H1 (cell line): ENCODE measurements around the gene TNIK. TPM values are rescaled to one million over a fixed set of nuclear protein-coding genes. Genes with fewer than 3 reads are reported as not detected.

Experiments used
- CTCF ChIA-PET: fragments of 300-600 bp; sonication (Branson Sonifier 250); formaldehyde crosslinking; loops from one replicate; lab custom pipeline; 2021; ENCODE audit not compliant: partially characterized antibody; lab: Charles Lee
- POLR2A ChIA-PET: fragments of 300-600 bp; sonication (Branson Sonifier 250); formaldehyde crosslinking; loops from one replicate; lab custom pipeline; 2021; ENCODE audit warnings: inconsistent platforms; ENCODE audit not compliant: partially characterized antibody; lab: Charles Lee
- DNase-seq, 2 experiments: peaks; one replicate each; pipeline versions ENCODE4 v3.0.0 to v3.0.0-alpha.2; 2010 to 2022; ENCODE audit warnings: low spot score in 2 of 2, low read depth in 1 of 2, mixed read lengths in 1 of 2
- FAIRE-seq: peaks from 2 replicates; lab custom pipeline; 2011; peaks lifted over from hg19 to GRCh38; lab: Jason Lieb, UNC
- H2AFZ ChIP-seq: 2 replicates; pipeline ENCODE4 v1.8.1; 2012; ENCODE audit warnings: low read length, inconsistent platforms
- H2AK5ac ChIP-seq: 2 replicates; pipeline ENCODE4 v1.6.1; 2013; ENCODE audit warnings: low read depth, low read length
- H2BK120ac ChIP-seq: replicated peaks from 2 replicates; pipeline ENCODE3; 2013; ENCODE audit warnings: low read depth, low read length, inconsistent platforms
- H2BK12ac ChIP-seq: 2 replicates; pipeline ENCODE4 v1.6.1; 2013; ENCODE audit warnings: low read depth, low read length
- H2BK15ac ChIP-seq: 2 replicates; pipeline ENCODE4 v1.6.1; 2013; ENCODE audit warnings: low read length
- H2BK20ac ChIP-seq: 2 replicates; pipeline ENCODE4 v1.6.1; 2013; ENCODE audit warnings: low read length
- H2BK5ac ChIP-seq: 2 replicates; pipeline ENCODE4 v1.6.1; 2013; ENCODE audit warnings: low read depth, low read length
- H3K14ac ChIP-seq: 2 replicates; pipeline ENCODE4 v1.6.1; 2013; ENCODE audit warnings: inconsistent platforms; ENCODE audit not compliant: insufficient read length
- H3K18ac ChIP-seq: 2 replicates; pipeline ENCODE4 v1.6.1; 2013; ENCODE audit warnings: low read length; ENCODE audit errors: extremely low read depth
- H3K23ac ChIP-seq: 2 replicates; pipeline ENCODE4 v1.6.1; 2013; ENCODE audit warnings: inconsistent platforms; ENCODE audit not compliant: insufficient read length
- H3K23me2 ChIP-seq: 2 replicates; pipeline ENCODE4 v1.6.1; 2013; ENCODE audit warnings: low read depth, low read length
- H3K27ac ChIP-seq: 2 replicates; pipeline ENCODE4 v1.6.1; 2011; ENCODE audit warnings: low read depth, low read length, inconsistent platforms
- H3K27me3 ChIP-seq, 4 experiments: replicated peaks in 1 of 4; 1 replicate in 1 of 4; 2 replicates in 3 of 4; pipeline versions ENCODE4 v1.6.1 to v1.8.1; 2011 to 2013; ENCODE audit warnings: low read length in 3 of 4, mild to moderate bottlenecking in 3 of 4, inconsistent platforms in 2 of 4, mixed read lengths in 2 of 4, moderate library complexity in 1 of 4; ENCODE audit not compliant: control insufficient read depth in 3 of 4, insufficient read depth in 3 of 4; ENCODE audit errors: extremely low read depth in 1 of 4
- H3K36me3 ChIP-seq, 4 experiments: 2 replicates each; pipeline versions ENCODE4 v1.6.1 to v1.8.1; 2011 to 2013; ENCODE audit warnings: mild to moderate bottlenecking in 4 of 4, low read length in 3 of 4, moderate library complexity in 2 of 4, control low read depth in 1 of 4, inconsistent platforms in 1 of 4; ENCODE audit not compliant: insufficient read depth in 4 of 4, control insufficient read depth in 2 of 4
- H3K4ac ChIP-seq: replicated peaks from 2 replicates; pipeline ENCODE3; 2013; ENCODE audit warnings: low read length, low read depth, mixed read lengths, inconsistent platforms; ENCODE audit not compliant: insufficient read length
- H3K4me1 ChIP-seq, 4 experiments: replicated peaks in 1 of 4; 1 replicate in 1 of 4; 2 replicates in 3 of 4; pipeline versions ENCODE4 v1.6.1 to v1.8.1; 2011 to 2013; ENCODE audit warnings: low read length in 3 of 4, inconsistent platforms in 2 of 4, mixed read lengths in 1 of 4; ENCODE audit not compliant: insufficient read depth in 4 of 4, control insufficient read depth in 3 of 4
- H3K4me2 ChIP-seq, 2 experiments: 2 replicates each; pipeline versions ENCODE4 v1.6.1 to v1.8.1; 2011 to 2013; ENCODE audit warnings: low read depth in 2 of 2, low read length in 2 of 2, control low read depth in 1 of 2, inconsistent platforms in 1 of 2, mild to moderate bottlenecking in 1 of 2; ENCODE audit not compliant: insufficient read depth in 1 of 2
- H3K4me3 ChIP-seq, 4 experiments: fragments of 200-600, 300-600 bp in 1 of 4; sonication (generic), shearing (Covaris generic), sonication (Bioruptor Twin) in 1 of 4; 2 replicates each; pipeline versions ENCODE4 v1.5.1 to v1.8.1; 2011 to 2016; ENCODE audit warnings: low read length in 4 of 4, low read depth in 3 of 4, control low read depth in 2 of 4, inconsistent platforms in 2 of 4, mild to moderate bottlenecking in 2 of 4, mixed read lengths in 1 of 4, moderate library complexity in 1 of 4; ENCODE audit not compliant: insufficient read depth in 2 of 4; ENCODE audit errors: extremely low read depth in 1 of 4
- H3K56ac ChIP-seq: replicated peaks from 2 replicates; pipeline ENCODE3; 2013; ENCODE audit warnings: low read depth, mild to moderate bottlenecking, mixed read lengths, low read length, inconsistent platforms; ENCODE audit not compliant: insufficient read length
- H3K79me1 ChIP-seq: 2 replicates; pipeline ENCODE4 v1.6.1; 2013; ENCODE audit warnings: low read depth, low read length, control low read depth
- H3K79me2 ChIP-seq, 2 experiments: 2 replicates each; pipeline versions ENCODE4 v1.6.1 to v1.8.1; 2012 to 2013; ENCODE audit warnings: low read length in 2 of 2, mild to moderate bottlenecking in 2 of 2, inconsistent platforms in 1 of 2; ENCODE audit not compliant: insufficient read depth in 2 of 2, control insufficient read depth in 1 of 2
- H3K9ac ChIP-seq, 4 experiments: replicated peaks in 1 of 4; 1 replicate in 1 of 4; 2 replicates in 3 of 4; pipeline versions ENCODE4 v1.6.1 to v1.8.1; 2011 to 2013; ENCODE audit warnings: low read depth in 3 of 4, low read length in 3 of 4, control low read depth in 2 of 4, mild to moderate bottlenecking in 2 of 4, moderate library complexity in 2 of 4, inconsistent platforms in 1 of 4; ENCODE audit errors: extremely low read depth in 1 of 4
- H3K9me3 ChIP-seq, 2 experiments: 2 replicates each; pipeline versions ENCODE4 v1.6.1 to v1.8.1; 2012 to 2013; ENCODE audit warnings: mild to moderate bottlenecking in 2 of 2, moderate library complexity in 2 of 2, control low read depth in 1 of 2, inconsistent platforms in 1 of 2, low read depth in 1 of 2, low read length in 1 of 2, mixed read lengths in 1 of 2; ENCODE audit not compliant: insufficient read depth in 2 of 2
- H4K20me1 ChIP-seq, 2 experiments: replicated peaks in 1 of 2; 2 replicates each; pipeline versions ENCODE3 to v1.8.1; 2011 to 2013; ENCODE audit warnings: inconsistent platforms in 2 of 2, low read length in 2 of 2, mild to moderate bottlenecking in 1 of 2; ENCODE audit not compliant: insufficient read depth in 2 of 2, control insufficient read depth in 1 of 2
- H4K5ac ChIP-seq: 2 replicates; pipeline ENCODE4 v1.6.1; 2013; ENCODE audit warnings: low read length, low read depth, mixed read lengths, inconsistent platforms; ENCODE audit not compliant: insufficient read length
- H4K8ac ChIP-seq: 2 replicates; pipeline ENCODE4 v1.8.0; 2013; ENCODE audit warnings: mild to moderate bottlenecking, moderate library complexity, low read length, inconsistent platforms; ENCODE audit not compliant: insufficient read depth; ENCODE audit errors: extremely low read depth
- H4K91ac ChIP-seq: replicated peaks from 2 replicates; pipeline ENCODE3; 2013; ENCODE audit warnings: low read length, mixed read lengths, inconsistent platforms; ENCODE audit not compliant: insufficient read length
- BACH1 ChIP-seq: IDR thresholded peaks from 2 replicates; pipeline ENCODE4 v1.6.1; 2012; ENCODE audit warnings: low read length, improper control_type of control experiment
- CBX8 ChIP-seq: fragments of 300-800, 300-1000 bp; sonication (generic); IDR thresholded peaks from 2 replicates; pipeline ENCODE4 v1.7.1; 2016; ENCODE audit warnings: low read depth, low read length, borderline replicate concordance
- CTCF ChIP-seq, 3 experiments: IDR thresholded peaks; 1 replicate in 2 of 3; 2 replicates in 1 of 3; pipeline versions ENCODE4 v1.5.1 to v1.6.1; 2011; ENCODE audit warnings: low read length in 3 of 3, mild to moderate bottlenecking in 3 of 3, inconsistent platforms in 2 of 3, low read depth in 1 of 3, moderate library complexity in 1 of 3; ENCODE audit not compliant: insufficient read depth in 1 of 3; ENCODE audit errors: control extremely low read depth in 1 of 3
- RNF2 ChIP-seq: fragments of 200-900, 300-1000 bp; sonication (generic); IDR thresholded peaks from 2 replicates; pipeline ENCODE4 v1.7.1; 2016; ENCODE audit warnings: borderline replicate concordance, low read depth, mild to moderate bottlenecking, antibody characterized with exemption, low read length; ENCODE audit not compliant: poor library complexity, severe bottlenecking; ENCODE audit errors: missing control alignments
- RXRA ChIP-seq: IDR thresholded peaks from 2 replicates; pipeline ENCODE4 v1.6.1; 2011; ENCODE audit warnings: low read depth, mild to moderate bottlenecking, low read length, moderate library complexity; ENCODE audit not compliant: insufficient read depth
- WGBS, 2 experiments: shearing (Covaris generic) in 1 of 2; methylation state at CpG; one replicate each; pipeline versions ENCODE4 v1.1.6 to v1.1.7; 2013 to 2015; ENCODE audit warnings: low lambda C conversion rate in 2 of 2, mixed read lengths in 2 of 2, inconsistent platforms in 1 of 2, low coverage in 1 of 2, missing lambda C conversion rate in 1 of 2; ENCODE audit not compliant: insufficient replicate concordance in 2 of 2, insufficient coverage in 1 of 2, insufficient read length in 1 of 2; ENCODE audit errors: extremely low coverage in 1 of 2, missing lambda C conversion rate in 1 of 2; 5-methylcytosine and 5-hydroxymethylcytosine counted together
- polyA plus RNA-seq, 7 experiments: library from polyadenylated mRNA; depleted of rRNA in 3 of 7; stranded (reverse) in 5 of 7; unstranded in 2 of 7; fragments of >200 nt in 5 of 7; fragments of 200-250 nt in 2 of 7; gene quantifications; 1 replicate in 5 of 7; 2 replicates in 1 of 7; 4 replicates in 1 of 7; pipeline versions ENCODE4 v1.2.1 to v1.2.3, GENCODE V29; 2011 to 2013; ENCODE audit warnings: missing spikeins in 2 of 7, mixed read lengths in 2 of 7
- total RNA-seq: library from RNA; stranded (reverse); fragmentation: NEBNext Ultra II Directional; extraction: Animal tissue kit (Norgen Biotek cat#: 25700); gene quantifications from 2 replicates; pipeline ENCODE4 v1.2.1, GENCODE V29; 2021

TNIK gene
- total and polyA plus RNA-seq, 2 of the 8 experiments (the other 6 are each of a cell fraction or from before 2014, with no cell fraction given), result 7.4 to 42.0 TPM

GRCh38 chr3:171314341-171314740 lies 145.9 kb downstream of the TNIK start:
- no peak for TF ChIP-seq CTCF (IDR thresholded peaks at IDR 0.05; ENCODE audit: control extremely low read depth in 1 of 3, insufficient read depth in 1 of 3, low read depth in 1 of 3, low read length in 3 of 3)
- no peak for TF ChIP-seq CBX8
- no peak for TF ChIP-seq BACH1
- no peak for TF ChIP-seq RNF2
- no peak for TF ChIP-seq RXRA
- no peak overlapping the region for H2BK120ac ChIP-seq
- no peak overlapping the region for H3K4me3 ChIP-seq
- no peak overlapping the region for H4K5ac ChIP-seq
- no peak overlapping the region for H3K23ac ChIP-seq
- no peaks in the 10 kb centered on the region for H3K36me3 ChIP-seq
- no peak overlapping the region for H2BK5ac ChIP-seq
- H3K79me2 ChIP-seq, result peaks cover 0 to 13% of the 10 kb centered on the region in 2 experiments; a peak in 1 of 4 replicates
- no peaks in the 10 kb centered on the region for H3K79me1 ChIP-seq
- ChIA-PET POLR2A (no interaction called here), CTCF (interaction anchor here (1.3 kb wide), 1 partner anchor 44 kb away, joined by 3 read pairs; no protein-coding TSS in a partner anchor)
- no peaks in the 10 kb centered on the region for H3K27me3 ChIP-seq
- peaks cover 0 to 3% (median 2%) of the 10 kb centered on the region in 4 experiments; a peak in 3 of 7 replicates for H3K4me1 ChIP-seq
- H2BK15ac ChIP-seq, result no peak overlapping the region
- H3K18ac ChIP-seq, result no peak overlapping the region
- H4K91ac ChIP-seq, result no peak overlapping the region
- WGBS, 2 experiments, result 94% methylated on average over 3 of the region's 3 CpGs; no CpG with 5 or more reads in 1 of the 2 experiments
- H2AFZ ChIP-seq, result no peak overlapping the region
- no peak overlapping the region for H2BK20ac ChIP-seq
- H3K4me2 ChIP-seq, result no peak overlapping the region
- FAIRE-seq, result no peak
- no peak overlapping the region for H4K8ac ChIP-seq
- H3K4ac ChIP-seq, result no peak overlapping the region
- H3K9ac ChIP-seq, result no peak overlapping the region
- DNase-seq, result no peak
- no peak overlapping the region for H3K14ac ChIP-seq
- H2BK12ac ChIP-seq, result no peak overlapping the region
- H2AK5ac ChIP-seq, result no peak overlapping the region
- no peak overlapping the region for H3K27ac ChIP-seq
- H3K23me2 ChIP-seq, result no peaks in the 10 kb centered on the region
- H3K56ac ChIP-seq, result no peak overlapping the region
- no peaks in the 10 kb centered on the region for H4K20me1 ChIP-seq
- no peaks in the 10 kb centered on the region for H3K9me3 ChIP-seq
